Measurements from ENCODE around the gene GRIA3. TPM values are rescaled to one million over a fixed set of nuclear protein-coding genes. Genes with fewer than 3 reads are reported as not detected.
A peak's percentile ranks its signal among the peaks of the same experiment; 100 is the strongest.

Gene GRIA3
- polyA plus RNA-seq (2012; rRNA removed) = 0.15 and 0.31 TPM in 2 replicates
- 0.28 and 0.69 TPM in 2 replicates for polyA plus RNA-seq (2012; cell fraction: cytosol; rRNA removed)
- 0.19 and 0.51 TPM in 2 replicates for polyA plus RNA-seq (2012; cell fraction: nucleus; rRNA removed)

GRCh38 chrX:123184219-123184865 is at the start of gene GRIA3:
Gene GRIA3, plus strand, starts transcription at chrX:123184278. Its CDS starts 258 bp downstream, at chrX:123184536.
- no peaks in the 10 kb centered on the region for H3K9me3 ChIP-seq
- TF ChIP-seq SMC3 (IDR thresholded peaks at IDR 0.05; ENCODE audit: low read depth, low read length) (no peak), EP300 (IDR thresholded peaks at IDR 0.05; ENCODE audit: borderline replicate concordance in 1 of 2, low read depth in 1 of 2, low read length in 1 of 2) (no peak), RAD21 (IDR thresholded peaks at IDR 0.05; ENCODE audit: low read length) (no peak), CTCF (IDR thresholded peaks at IDR 0.05) (no peak), FOXJ3 (CRISPR knock-in tag; IDR thresholded peaks at IDR 0.05) (no peak), MEF2A (IDR thresholded peaks at IDR 0.05; ENCODE audit: borderline replicate concordance, low read depth) (no peak), RFX5 (IDR thresholded peaks at IDR 0.05; ENCODE audit: low read length) (no peak), RCOR1 (IDR thresholded peaks at IDR 0.05; ENCODE audit: low read length) (no peak), SIN3A (IDR thresholded peaks at IDR 0.05; ENCODE audit: borderline replicate concordance, low read depth, low read length) (no peak), GABPA (IDR thresholded peaks at IDR 0.05; ENCODE audit: low read depth) (no peak), YY1 (IDR thresholded peaks at IDR 0.05; ENCODE audit: low read depth) (no peak), NRF1 (IDR thresholded peaks at IDR 0.05; ENCODE audit: low read depth, low read length) (no peak), MAX (IDR thresholded peaks at IDR 0.05; ENCODE audit: low read depth) (no peak), EZH2phosphoT487 (IDR thresholded peaks at IDR 0.05; ENCODE audit: borderline replicate concordance, low read depth) (no peak), JUND (IDR thresholded peaks at IDR 0.05) (no peak), USF1 (IDR thresholded peaks at IDR 0.05; ENCODE audit: borderline replicate concordance, low read depth) (no peak), MXI1 (IDR thresholded peaks at IDR 0.05; ENCODE audit: low read depth, low read length) (no peak), NFIC (IDR thresholded peaks at IDR 0.05; ENCODE audit: borderline replicate concordance) (no peak), CHD2 (IDR thresholded peaks at IDR 0.05; ENCODE audit: low read length, partially characterized antibody) (no peak)
- no peaks in the 10 kb centered on the region for H3K4me1 ChIP-seq (ENCODE audit: control insufficient read depth in 1 of 2, insufficient read depth in 2 of 2, low read depth in 1 of 2, low read length in 1 of 2)
- H2AFZ ChIP-seq (ENCODE audit: low read depth) = peak within 1 kb of the TSS; percentile 51; the same call in 1 of the 2 replicates
- CTCF ChIA-PET = interaction anchor here (0.6 kb wide), 2 partner anchors 52 to 1722 kb away, joined by 3 to 4 read pairs; no protein-coding TSS in a partner anchor
- no peaks in the 10 kb centered on the region for H3K36me3 ChIP-seq (replicated peaks in 1 of 2; ENCODE audit: control insufficient read depth in 1 of 2, insufficient read depth in 2 of 2, low read length in 1 of 2)
- H4K20me1 ChIP-seq (ENCODE audit: insufficient read depth) = no peaks in the 10 kb centered on the region
- H3K9ac ChIP-seq = no peak within 1 kb of the TSS
- no peak within 1 kb of the TSS for H3K27ac ChIP-seq (ENCODE audit: low read depth in 2 of 2, low read length in 1 of 2)
- POLR2A ChIA-PET = interaction anchor here (0.5 kb wide), 1 partner anchor 289 kb away, joined by 3 read pairs; no protein-coding TSS in a partner anchor
- 19% methylated on average over 25 of the region's 33 CpGs for WGBS (ENCODE audit: low lambda C conversion rate)
- peak; percentile 29 for DNase-seq
- H3K4me3 ChIP-seq (ENCODE audit: low read depth in 2 of 2, low read length in 1 of 2) = peak within 1 kb of the TSS; percentile 39 to 40; a peak in 3 of 4 replicates
- no peaks in the 10 kb centered on the region for H3K9me2 ChIP-seq
- H3K4me2 ChIP-seq = peak within 1 kb of the TSS; percentile 63
- H3K27me3 ChIP-seq (ENCODE audit: insufficient read depth) = peaks cover 29% of the 10 kb centered on the region
- H3F3A ChIP-seq (replicated peaks; ENCODE audit: insufficient read depth) = no peaks in the 10 kb centered on the region
- H3K79me2 ChIP-seq (ENCODE audit: insufficient read depth) = no peaks in the 10 kb centered on the region
